Measurements from ENCODE around the gene DUSP16.
A peak's percentile ranks its signal among the peaks of the same experiment; 100 is the strongest.

DUSP16 gene

DNA sequence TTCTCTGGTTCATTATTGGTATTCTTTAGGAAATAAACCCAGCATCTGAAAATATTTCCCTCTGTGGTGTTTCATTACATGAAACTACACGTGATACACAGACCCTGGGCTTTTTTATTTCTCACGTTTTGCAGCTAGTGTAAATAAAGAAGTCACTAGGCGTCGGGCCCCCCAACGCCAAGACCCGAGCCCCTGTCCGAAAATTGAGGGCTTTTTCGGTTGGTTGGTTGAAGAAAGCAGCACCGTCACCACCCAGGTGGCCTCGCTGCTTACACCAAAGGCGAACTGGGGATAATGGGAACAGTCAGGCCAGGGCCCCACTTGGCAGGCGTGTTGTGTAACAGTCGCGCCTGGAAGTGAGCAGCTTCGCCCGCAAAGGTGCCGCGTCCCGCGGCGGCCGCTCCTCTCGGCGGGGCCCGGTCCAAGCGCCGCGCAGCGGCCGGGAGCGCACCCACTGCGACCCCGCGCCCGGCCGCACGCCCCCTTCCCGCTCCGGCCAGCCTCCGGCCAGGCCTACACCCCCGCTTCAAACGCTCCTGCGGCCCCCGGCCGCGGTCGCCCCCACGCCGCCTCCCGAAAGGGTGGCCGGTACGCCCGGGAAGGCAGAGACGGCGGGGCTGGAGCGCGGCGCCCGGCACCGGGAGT lies 1.2 kb downstream of the DUSP16 start:
- H3K9me3 ChIP-seq (ENCODE audit: severe bottlenecking) = peaks cover 5% of the 10 kb centered on the region
- no peaks in the 10 kb centered on the region for H3K27me3 ChIP-seq (ENCODE audit: insufficient read depth, low read depth, severe bottlenecking)
- H3K27ac ChIP-seq = peak overlapping the region; percentile 93
- peak overlapping the region; percentile 76 for H3K4me3 ChIP-seq (ENCODE audit: low read depth, low read length)
- TF ChIP-seq, protein P1, sequence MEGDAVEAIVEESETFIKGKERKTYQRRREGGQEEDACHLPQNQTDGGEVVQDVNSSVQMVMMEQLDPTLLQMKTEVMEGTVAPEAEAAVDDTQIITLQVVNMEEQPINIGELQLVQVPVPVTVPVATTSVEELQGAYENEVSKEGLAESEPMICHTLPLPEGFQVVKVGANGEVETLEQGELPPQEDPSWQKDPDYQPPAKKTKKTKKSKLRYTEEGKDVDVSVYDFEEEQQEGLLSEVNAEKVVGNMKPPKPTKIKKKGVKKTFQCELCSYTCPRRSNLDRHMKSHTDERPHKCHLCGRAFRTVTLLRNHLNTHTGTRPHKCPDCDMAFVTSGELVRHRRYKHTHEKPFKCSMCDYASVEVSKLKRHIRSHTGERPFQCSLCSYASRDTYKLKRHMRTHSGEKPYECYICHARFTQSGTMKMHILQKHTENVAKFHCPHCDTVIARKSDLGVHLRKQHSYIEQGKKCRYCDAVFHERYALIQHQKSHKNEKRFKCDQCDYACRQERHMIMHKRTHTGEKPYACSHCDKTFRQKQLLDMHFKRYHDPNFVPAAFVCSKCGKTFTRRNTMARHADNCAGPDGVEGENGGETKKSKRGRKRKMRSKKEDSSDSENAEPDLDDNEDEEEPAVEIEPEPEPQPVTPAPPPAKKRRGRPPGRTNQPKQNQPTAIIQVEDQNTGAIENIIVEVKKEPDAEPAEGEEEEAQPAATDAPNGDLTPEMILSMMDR (IDR thresholded peaks at IDR 0.05; ENCODE audit: low read depth, low read length) = 0 out of 2 replicates have a peak, but pooled peaks have one; percentile 3
- no peaks in the 10 kb centered on the region for H3K36me3 ChIP-seq
- DNase-seq = peak; percentile 42

DNA sequence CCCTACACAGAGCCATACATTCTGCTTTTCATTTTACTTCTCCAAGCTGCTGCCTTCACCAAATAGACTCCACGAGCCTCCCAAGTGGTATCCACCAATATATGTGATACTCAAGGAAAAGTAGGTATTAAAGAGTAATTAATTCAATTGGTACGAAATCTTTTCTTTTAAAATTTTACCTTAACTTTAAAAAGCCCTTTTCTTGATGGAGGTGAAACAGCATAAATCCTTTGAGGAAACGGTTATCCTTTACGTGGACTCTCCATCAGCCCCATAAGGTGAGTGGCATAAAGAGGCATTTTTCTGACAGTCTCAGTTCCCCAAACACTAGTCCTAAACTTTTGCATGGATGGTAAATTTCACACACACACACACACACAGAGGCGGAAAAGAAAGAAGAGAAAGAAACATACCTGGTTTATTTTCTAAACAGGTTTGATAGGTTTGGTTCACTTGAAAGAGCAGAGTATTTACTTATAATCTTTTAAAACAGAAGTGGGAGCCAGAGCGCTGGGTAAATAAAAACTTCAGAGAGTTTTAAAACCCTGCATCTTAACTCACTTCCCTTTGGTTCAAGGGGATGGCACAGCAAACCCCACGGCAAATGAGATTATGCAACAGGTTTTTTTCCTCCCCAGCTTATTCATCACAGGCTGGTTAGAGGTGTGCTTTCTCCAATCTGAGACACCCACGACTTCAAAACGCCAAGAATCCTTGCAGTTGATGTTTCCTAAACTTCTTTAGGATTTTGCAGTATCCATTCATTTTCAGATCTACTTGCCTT lies 1.9 kb downstream of the DUSP16 start:
- DNase-seq = peak; percentile 16
- Histone ChIP-seq H3K36me3 (no peaks in the 10 kb centered on the region), H3K27me3 (ENCODE audit: insufficient read depth, low read depth, severe bottlenecking) (no peaks in the 10 kb centered on the region), H3K4me3 (ENCODE audit: low read depth, low read length) (peak overlapping the region; percentile 76), H3K9me3 (ENCODE audit: severe bottlenecking) (peaks cover 5% of the 10 kb centered on the region), H3K27ac (peak overlapping the region; percentile 93)
- TF ChIP-seq, protein P1 (IDR thresholded peaks at IDR 0.05; ENCODE audit: low read depth, low read length) = no peak

DNA sequence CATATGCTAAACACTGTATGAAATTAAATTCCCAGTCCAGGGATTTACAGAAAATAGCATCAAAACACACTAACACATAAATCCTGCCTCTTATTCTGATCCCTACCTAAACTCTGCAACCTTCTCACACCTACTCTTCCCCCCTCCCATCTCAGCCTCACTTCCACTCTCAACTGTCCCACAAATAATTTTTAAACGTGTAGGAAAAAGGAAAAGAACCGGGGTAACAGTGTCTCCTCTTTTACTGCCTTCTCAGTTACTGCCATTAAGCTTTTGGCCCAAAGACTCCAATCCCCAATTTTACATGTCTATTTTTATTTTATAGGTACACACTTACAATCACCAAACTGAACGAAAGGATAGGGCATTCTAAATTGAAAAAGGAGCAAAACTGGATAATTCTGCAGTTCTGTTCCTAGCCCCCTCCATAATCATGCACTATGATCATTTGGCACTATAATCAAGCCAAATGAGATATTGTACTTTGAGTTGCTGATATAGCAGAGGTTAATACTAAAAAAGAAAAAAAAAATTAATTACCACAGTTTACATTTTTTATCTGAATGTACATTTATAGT lies 2.9 kb downstream of the DUSP16 start:
- H3K27ac ChIP-seq = no peak overlapping the region
- DNase-seq = no peak
- no peak overlapping the region for H3K4me3 ChIP-seq (ENCODE audit: low read depth, low read length)
- H3K27me3 ChIP-seq (ENCODE audit: insufficient read depth, low read depth, severe bottlenecking) = no peaks in the 10 kb centered on the region
- H3K36me3 ChIP-seq = no peaks in the 10 kb centered on the region
- TF ChIP-seq, protein P1 (IDR thresholded peaks at IDR 0.05; ENCODE audit: low read depth, low read length) = no peak
- no peaks in the 10 kb centered on the region for H3K9me3 ChIP-seq (ENCODE audit: severe bottlenecking)

DNA sequence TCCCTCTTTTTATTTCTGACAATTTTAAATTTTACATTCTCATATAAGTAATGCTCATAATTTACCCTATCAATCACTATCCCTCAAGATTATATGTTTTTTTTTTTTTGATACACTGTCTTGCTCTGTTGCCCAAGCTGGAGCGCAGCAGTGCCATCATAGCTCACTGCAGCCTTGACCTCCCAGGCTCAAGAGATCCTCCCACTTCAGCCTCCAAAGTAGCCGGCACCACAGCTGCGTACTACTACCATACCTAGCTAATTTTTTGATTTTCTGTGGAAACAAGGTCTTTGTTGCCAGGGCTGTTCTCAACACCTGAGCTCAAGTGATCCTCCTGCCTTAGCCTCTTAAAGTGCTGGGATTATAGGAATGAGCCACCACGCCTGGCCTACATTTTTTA lies 4.4 kb downstream of the DUSP16 start:
- Histone ChIP-seq H3K27ac (no peak overlapping the region), H3K4me3 (ENCODE audit: low read depth, low read length) (no peak overlapping the region), H3K9me3 (ENCODE audit: severe bottlenecking) (no peaks in the 10 kb centered on the region), H3K27me3 (ENCODE audit: insufficient read depth, low read depth, severe bottlenecking) (no peaks in the 10 kb centered on the region), H3K36me3 (no peaks in the 10 kb centered on the region)
- TF ChIP-seq, protein P1 (IDR thresholded peaks at IDR 0.05; ENCODE audit: low read depth, low read length) = no peak
- DNase-seq = no peak

DNA sequence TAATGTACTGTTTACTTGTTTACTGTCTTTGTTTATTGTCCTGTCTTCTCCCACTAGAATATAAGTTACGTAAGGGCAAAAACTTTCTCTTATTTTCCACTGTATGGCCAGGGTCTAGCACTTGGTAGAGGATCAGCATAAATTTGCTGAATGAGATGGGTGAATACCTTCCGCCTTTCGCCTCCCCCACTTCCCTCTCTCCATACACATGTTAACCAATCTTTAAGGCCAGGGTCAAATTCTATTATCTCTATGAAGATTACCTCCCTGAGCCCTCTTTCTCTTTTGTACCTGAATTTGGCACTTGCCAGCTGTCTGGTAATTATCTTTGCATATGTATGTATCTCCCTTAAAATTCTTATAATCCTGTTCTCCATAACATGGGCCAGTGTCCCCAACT lies 4.9 kb downstream of the DUSP16 start:
- Histone ChIP-seq H3K27ac (no peak overlapping the region), H3K36me3 (no peaks in the 10 kb centered on the region), H3K9me3 (ENCODE audit: severe bottlenecking) (no peaks in the 10 kb centered on the region), H3K27me3 (ENCODE audit: insufficient read depth, low read depth, severe bottlenecking) (no peaks in the 10 kb centered on the region), H3K4me3 (ENCODE audit: low read depth, low read length) (no peak overlapping the region)
- TF ChIP-seq, protein P1 (IDR thresholded peaks at IDR 0.05; ENCODE audit: low read depth, low read length) = no peak
- no peak for DNase-seq

Data from WERI-Rb-1 (cell line).